ENCODE data around the gene P4HA1. TPM values are rescaled to one million over a fixed set of nuclear protein-coding genes. Genes with fewer than 3 reads are reported as not detected.
"Not testable (repeated sequence)": the region's sequence is repeated elsewhere in the genome, so short reads cannot be mapped to it uniquely, and the experiment has no call there.

The P4HA1 gene
- total and polyA plus RNA-seq, 4 donors, result 47.2 to 107 (median 69.6) TPM

- no CpG with 5 or more reads among the region's 1 CpG for WGBS (ENCODE audit: insufficient coverage)
- Histone ChIP-seq H3K36me3 (ENCODE audit: control insufficient read depth, insufficient read depth, low read length) (peaks cover 10% of the 10 kb centered on the region), H3K9me3 (ENCODE audit: control insufficient read depth, insufficient read depth, low read length) (no peaks in the 10 kb centered on the region), H3K27ac (ENCODE audit: low read depth, low read length) (no peak overlapping the region), H3K4me3 (ENCODE audit: low read depth, low read length) (no peak overlapping the region), H3K4me1 (ENCODE audit: control insufficient read depth, insufficient read depth, low read length) (no peaks in the 10 kb centered on the region), H3K27me3 (ENCODE audit: control insufficient read depth, insufficient read depth, low read length) (no peaks in the 10 kb centered on the region)
- no peak for DNase-seq (ENCODE audit: low read depth in 4 of 6, low spot score in 6 of 6)
Measured at GRCh38 chr10:73119457-73119856, 22.8 kb upstream of the P4HA1 start.

GRCh38 chr10:73117976-73118743 lies 21.5 kb upstream of the P4HA1 start:
- Histone ChIP-seq H3K9me3 (ENCODE audit: control insufficient read depth, insufficient read depth, low read length) (no peaks in the 10 kb centered on the region), H3K4me1 (ENCODE audit: control insufficient read depth, insufficient read depth, low read length) (no peaks in the 10 kb centered on the region), H3K36me3 (ENCODE audit: control insufficient read depth, insufficient read depth, low read length) (peaks cover 10% of the 10 kb centered on the region), H3K27ac (ENCODE audit: low read depth, low read length) (no peak overlapping the region), H3K4me3 (ENCODE audit: low read depth, low read length) (no peak overlapping the region), H3K27me3 (ENCODE audit: control insufficient read depth, insufficient read depth, low read length) (no peaks in the 10 kb centered on the region)
- no peak for DNase-seq (ENCODE audit: low read depth in 4 of 6, low spot score in 6 of 6)
- 70% methylated on average over 1 of the region's 5 CpGs for WGBS (ENCODE audit: insufficient coverage)

- Histone ChIP-seq H3K27ac (ENCODE audit: low read depth, low read length) (no peak overlapping the region), H3K36me3 (ENCODE audit: control insufficient read depth, insufficient read depth, low read length) (peaks cover 10% of the 10 kb centered on the region), H3K27me3 (ENCODE audit: control insufficient read depth, insufficient read depth, low read length) (no peaks in the 10 kb centered on the region), H3K4me3 (ENCODE audit: low read depth, low read length) (no peak overlapping the region), H3K9me3 (ENCODE audit: control insufficient read depth, insufficient read depth, low read length) (no peaks in the 10 kb centered on the region), H3K4me1 (ENCODE audit: control insufficient read depth, insufficient read depth, low read length) (peaks cover 3% of the 10 kb centered on the region)
- no CpG with 5 or more reads among the region's 1 CpG for WGBS (ENCODE audit: insufficient coverage)
- DNase-seq (ENCODE audit: low read depth in 4 of 6, low spot score in 6 of 6), result no peak
Measured at GRCh38 chr10:73116017-73116416, 19.4 kb upstream of the P4HA1 start.

GRCh38 chr10:73113551-73113950 lies 16.9 kb upstream of the P4HA1 start:
- Histone ChIP-seq H3K27ac (ENCODE audit: low read depth, low read length) (no peak overlapping the region), H3K36me3 (ENCODE audit: control insufficient read depth, insufficient read depth, low read length) (peaks cover 10% of the 10 kb centered on the region), H3K27me3 (ENCODE audit: control insufficient read depth, insufficient read depth, low read length) (no peaks in the 10 kb centered on the region), H3K4me3 (ENCODE audit: low read depth, low read length) (no peak overlapping the region), H3K9me3 (ENCODE audit: control insufficient read depth, insufficient read depth, low read length) (no peaks in the 10 kb centered on the region), H3K4me1 (ENCODE audit: control insufficient read depth, insufficient read depth, low read length) (peaks cover 6% of the 10 kb centered on the region)
- no CpG with 5 or more reads among the region's 1 CpG for WGBS (ENCODE audit: insufficient coverage)
- DNase-seq (ENCODE audit: low read depth in 4 of 6, low spot score in 6 of 6), result no peak

- DNase-seq (ENCODE audit: low read depth in 4 of 6, low spot score in 6 of 6); H3K27ac ChIP-seq (ENCODE audit: low read depth, low read length); H3K9me3 ChIP-seq (ENCODE audit: control insufficient read depth, insufficient read depth, low read length); H3K4me1 ChIP-seq (ENCODE audit: control insufficient read depth, insufficient read depth, low read length); H3K27me3 ChIP-seq (ENCODE audit: control insufficient read depth, insufficient read depth, low read length); H3K4me3 ChIP-seq (ENCODE audit: low read depth, low read length): not testable (repeated sequence)
- 100% methylated on average over 1 of the region's 13 CpGs for WGBS (ENCODE audit: insufficient coverage)
- peaks cover 10% of the 10 kb centered on the region for H3K36me3 ChIP-seq (ENCODE audit: control insufficient read depth, insufficient read depth, low read length)
Measured at GRCh38 chr10:73112032-73112431, 15.4 kb upstream of the P4HA1 start.

- Histone ChIP-seq H3K27me3 (ENCODE audit: control insufficient read depth, insufficient read depth, low read length) (no peaks in the 10 kb centered on the region), H3K36me3 (ENCODE audit: control insufficient read depth, insufficient read depth, low read length) (peaks cover 3% of the 10 kb centered on the region), H3K4me3 (ENCODE audit: low read depth, low read length) (peak within 1 kb of the TSS; percentile 45), H3K9me3 (ENCODE audit: control insufficient read depth, insufficient read depth, low read length) (no peaks in the 10 kb centered on the region), H3K4me1 (ENCODE audit: control insufficient read depth, insufficient read depth, low read length) (peaks cover 6% of the 10 kb centered on the region), H3K27ac (ENCODE audit: low read depth, low read length) (peak within 1 kb of the TSS; percentile 62)
- DNase-seq (ENCODE audit: low read depth in 4 of 6, low spot score in 6 of 6), result peak; percentile 68 to 97 (median 75)
- 7% methylated on average over 5 of the region's 5 CpGs for WGBS (ENCODE audit: insufficient coverage)
Measured at GRCh38 chr10:73110345-73110849, 13.7 kb upstream of the P4HA1 start, which contains the start of gene NUDT13. Gene NUDT13, plus strand, starts transcription at chr10:73110455. Its CDS starts 3,911 bp downstream, at chr10:73114366.

GRCh38 chr10:73109248-73109652 lies 12.6 kb upstream of the P4HA1 start:
- not testable (repeated sequence) for H3K36me3 ChIP-seq (ENCODE audit: control insufficient read depth, insufficient read depth, low read length); H3K4me3 ChIP-seq (ENCODE audit: low read depth, low read length); DNase-seq (ENCODE audit: low read depth in 4 of 6, low spot score in 6 of 6); H3K27ac ChIP-seq (ENCODE audit: low read depth, low read length); H3K27me3 ChIP-seq (ENCODE audit: control insufficient read depth, insufficient read depth, low read length); H3K4me1 ChIP-seq (ENCODE audit: control insufficient read depth, insufficient read depth, low read length); H3K9me3 ChIP-seq (ENCODE audit: control insufficient read depth, insufficient read depth, low read length)
- WGBS (ENCODE audit: insufficient coverage), result 94% methylated on average over 3 of the region's 4 CpGs

- Histone ChIP-seq H3K9me3 (ENCODE audit: control insufficient read depth, insufficient read depth, low read length) (no peaks in the 10 kb centered on the region), H3K27ac (ENCODE audit: low read depth, low read length) (no peak overlapping the region), H3K4me1 (ENCODE audit: control insufficient read depth, insufficient read depth, low read length) (peaks cover 6% of the 10 kb centered on the region), H3K27me3 (ENCODE audit: control insufficient read depth, insufficient read depth, low read length) (no peaks in the 10 kb centered on the region), H3K36me3 (ENCODE audit: control insufficient read depth, insufficient read depth, low read length) (peaks cover 6% of the 10 kb centered on the region), H3K4me3 (ENCODE audit: low read depth, low read length) (no peak overlapping the region)
- no peak for DNase-seq (ENCODE audit: low read depth in 4 of 6, low spot score in 6 of 6)
- WGBS (ENCODE audit: insufficient coverage), result no CpG with 5 or more reads among the region's 3 CpGs
Measured at GRCh38 chr10:73106301-73106700, 9.6 kb upstream of the P4HA1 start.

GRCh38 chr10:73099141-73099540 lies 2.5 kb upstream of the P4HA1 start:
- no peaks in the 10 kb centered on the region for H3K27me3 ChIP-seq (ENCODE audit: control insufficient read depth, insufficient read depth, low read length)
- WGBS (ENCODE audit: insufficient coverage), result no CpG with 5 or more reads among the region's 1 CpG

GRCh38 chr10:73097305-73097670 lies 622 bp upstream of the P4HA1 start:
- H3K4me1 ChIP-seq (ENCODE audit: control insufficient read depth, insufficient read depth, low read length), result peaks cover 7% of the 10 kb centered on the region
- H3K4me3 ChIP-seq (ENCODE audit: low read depth, low read length), result peak overlapping the region; percentile 98
- H3K27ac ChIP-seq (ENCODE audit: low read depth, low read length), result peak overlapping the region; percentile 97
- WGBS (ENCODE audit: insufficient coverage), result 17% methylated on average over 1 of the region's 4 CpGs
- no peaks in the 10 kb centered on the region for H3K27me3 ChIP-seq (ENCODE audit: control insufficient read depth, insufficient read depth, low read length)
- DNase-seq (ENCODE audit: low read depth in 4 of 6, low spot score in 6 of 6), result no peak
- H3K36me3 ChIP-seq (ENCODE audit: control insufficient read depth, insufficient read depth, low read length), result peaks cover 3% of the 10 kb centered on the region
- no peaks in the 10 kb centered on the region for H3K9me3 ChIP-seq (ENCODE audit: control insufficient read depth, insufficient read depth, low read length)

More at GRCh38 chr10:73099141-73099540, 2.5 kb upstream of the P4HA1 start:
- DNase-seq (ENCODE audit: low read depth in 4 of 6, low spot score in 6 of 6), result no peak
- Histone ChIP-seq H3K27ac (ENCODE audit: low read depth, low read length) (no peak overlapping the region), H3K9me3 (ENCODE audit: control insufficient read depth, insufficient read depth, low read length) (no peaks in the 10 kb centered on the region), H3K36me3 (ENCODE audit: control insufficient read depth, insufficient read depth, low read length) (peaks cover 3% of the 10 kb centered on the region), H3K4me3 (ENCODE audit: low read depth, low read length) (no peak overlapping the region), H3K4me1 (ENCODE audit: control insufficient read depth, insufficient read depth, low read length) (peaks cover 4% of the 10 kb centered on the region)
